Cardiac fibroblast (primary cell): ENCODE results near the gene ZDHHC19.

Experiments used
- DNase-seq, 2 donors: peaks; one replicate each; pipeline versions ENCODE4 v3.0.0 to v3.0.0-alpha.2; 2010; ENCODE audit warnings: low read depth in 2 of 2
- H3K4me3 ChIP-seq, 2 donors: replicated peaks in 1 of 2; 1 replicate in 1 of 2; 2 replicates in 1 of 2; pipeline ENCODE4 v1.5.1; 2011; ENCODE audit warnings: low read depth in 2 of 2, low read length in 2 of 2, mild to moderate bottlenecking in 2 of 2, moderate library complexity in 1 of 2
- TF ChIP-seq, protein P1 (sequence below): IDR thresholded peaks from one replicate; pipeline ENCODE4 v1.5.1; 2011; ENCODE audit warnings: low read depth, mild to moderate bottlenecking, low read length, inconsistent platforms

ZDHHC19 gene

DNA sequence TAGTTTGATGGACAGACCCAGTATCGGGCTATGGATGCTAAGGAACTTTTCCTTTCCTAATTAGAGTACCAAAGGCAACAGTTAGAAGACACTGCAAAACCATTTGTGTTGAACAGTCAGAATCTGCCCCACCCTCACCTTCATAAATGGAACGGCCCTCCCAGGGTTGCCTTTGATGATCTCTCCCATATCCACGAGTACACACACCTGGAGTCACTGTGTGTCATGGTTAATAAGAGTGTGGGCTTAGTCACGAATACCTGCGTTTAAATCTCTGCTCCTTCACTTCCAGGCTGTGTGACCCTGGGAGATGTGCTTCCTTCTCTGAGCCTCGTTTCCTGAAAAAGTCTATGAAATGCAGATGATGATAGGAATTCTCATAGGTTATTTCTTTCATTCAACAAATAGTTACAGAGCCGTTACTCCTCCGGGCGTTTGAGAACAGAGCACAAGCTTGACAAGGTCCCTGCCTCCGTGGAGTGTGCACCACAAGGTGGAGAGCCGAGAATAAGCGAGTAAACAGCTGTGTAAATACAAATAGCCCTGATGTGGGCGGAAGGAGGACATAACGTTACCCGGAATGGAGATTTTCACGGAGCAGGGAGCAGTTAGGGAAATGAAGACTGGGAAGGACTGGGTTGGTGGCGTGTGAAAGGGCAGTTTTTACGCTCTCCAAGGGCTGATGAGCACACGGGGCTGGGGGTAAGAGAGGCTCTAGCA lies 11.8 kb upstream of the ZDHHC19 start:
- no peak overlapping the region for H3K4me3 ChIP-seq
- no peak for DNase-seq
- TF ChIP-seq, protein P1, sequence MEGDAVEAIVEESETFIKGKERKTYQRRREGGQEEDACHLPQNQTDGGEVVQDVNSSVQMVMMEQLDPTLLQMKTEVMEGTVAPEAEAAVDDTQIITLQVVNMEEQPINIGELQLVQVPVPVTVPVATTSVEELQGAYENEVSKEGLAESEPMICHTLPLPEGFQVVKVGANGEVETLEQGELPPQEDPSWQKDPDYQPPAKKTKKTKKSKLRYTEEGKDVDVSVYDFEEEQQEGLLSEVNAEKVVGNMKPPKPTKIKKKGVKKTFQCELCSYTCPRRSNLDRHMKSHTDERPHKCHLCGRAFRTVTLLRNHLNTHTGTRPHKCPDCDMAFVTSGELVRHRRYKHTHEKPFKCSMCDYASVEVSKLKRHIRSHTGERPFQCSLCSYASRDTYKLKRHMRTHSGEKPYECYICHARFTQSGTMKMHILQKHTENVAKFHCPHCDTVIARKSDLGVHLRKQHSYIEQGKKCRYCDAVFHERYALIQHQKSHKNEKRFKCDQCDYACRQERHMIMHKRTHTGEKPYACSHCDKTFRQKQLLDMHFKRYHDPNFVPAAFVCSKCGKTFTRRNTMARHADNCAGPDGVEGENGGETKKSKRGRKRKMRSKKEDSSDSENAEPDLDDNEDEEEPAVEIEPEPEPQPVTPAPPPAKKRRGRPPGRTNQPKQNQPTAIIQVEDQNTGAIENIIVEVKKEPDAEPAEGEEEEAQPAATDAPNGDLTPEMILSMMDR: no peak

DNA sequence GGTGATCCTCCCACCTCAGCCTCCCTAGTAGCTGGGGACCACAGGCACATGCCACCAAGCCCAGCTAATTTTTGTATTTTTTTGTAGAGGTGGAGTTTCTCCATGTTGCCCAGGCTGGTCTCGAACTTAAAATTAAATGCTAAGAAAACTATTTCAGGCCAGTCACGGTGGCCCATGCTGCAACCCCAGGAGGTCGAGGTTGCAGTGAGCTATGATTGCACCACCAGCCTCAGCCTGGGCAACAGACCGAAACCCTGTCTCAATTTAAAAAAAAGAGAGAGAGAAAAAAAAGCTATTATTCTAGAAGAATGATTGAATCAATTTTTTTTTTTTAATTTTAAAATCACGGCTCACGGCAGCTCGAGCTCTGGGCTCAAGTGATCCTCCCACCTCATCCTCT lies 9.8 kb upstream of the ZDHHC19 start:
- DNase-seq: no peak
- H3K4me3 ChIP-seq: no peak overlapping the region
- TF ChIP-seq, protein P1: no peak

DNA sequence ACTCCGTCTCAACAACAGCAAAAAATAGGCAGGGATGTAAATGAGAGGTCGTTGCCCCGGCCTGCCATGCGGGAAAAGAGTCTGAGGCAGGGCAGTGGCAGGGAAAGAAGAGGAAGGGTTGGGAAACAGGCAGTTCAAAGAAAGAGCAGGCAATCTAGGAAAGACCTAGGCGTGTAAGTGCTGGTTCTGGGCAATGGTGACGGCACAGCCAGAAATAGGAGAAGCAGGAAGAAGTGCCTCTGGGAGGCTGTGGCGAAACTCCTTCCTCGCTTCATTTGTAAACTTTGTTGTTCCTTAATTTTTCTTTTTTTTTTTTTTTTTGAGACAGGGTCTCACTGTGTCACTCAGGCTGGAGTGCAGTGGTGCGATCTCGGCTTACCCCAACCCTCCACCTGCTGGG lies 9.4 kb upstream of the ZDHHC19 start:
- no peak for DNase-seq
- H3K4me3 ChIP-seq: no peak overlapping the region
- TF ChIP-seq, protein P1: no peak

DNA sequence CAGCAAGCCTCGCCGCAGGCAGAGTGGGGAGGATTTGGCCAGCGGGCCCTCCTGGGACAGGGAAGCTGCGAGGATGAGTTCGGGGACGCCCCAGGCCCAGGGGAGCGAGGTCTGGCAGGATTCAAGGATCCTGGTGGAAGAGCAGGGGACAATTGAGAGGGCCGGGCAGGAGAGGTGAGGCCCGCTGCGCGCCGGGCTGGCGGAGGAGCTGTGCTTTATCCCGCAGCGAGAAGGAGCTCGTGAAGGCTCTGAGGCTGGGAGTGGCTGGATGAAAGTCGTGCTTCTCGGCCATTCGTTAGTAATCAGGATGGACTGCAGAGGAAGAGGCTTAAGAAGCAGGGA lies 8.7 kb upstream of the ZDHHC19 start:
- H3K4me3 ChIP-seq: no peak overlapping the region
- no peak for DNase-seq
- TF ChIP-seq, protein P1: no peak

DNA sequence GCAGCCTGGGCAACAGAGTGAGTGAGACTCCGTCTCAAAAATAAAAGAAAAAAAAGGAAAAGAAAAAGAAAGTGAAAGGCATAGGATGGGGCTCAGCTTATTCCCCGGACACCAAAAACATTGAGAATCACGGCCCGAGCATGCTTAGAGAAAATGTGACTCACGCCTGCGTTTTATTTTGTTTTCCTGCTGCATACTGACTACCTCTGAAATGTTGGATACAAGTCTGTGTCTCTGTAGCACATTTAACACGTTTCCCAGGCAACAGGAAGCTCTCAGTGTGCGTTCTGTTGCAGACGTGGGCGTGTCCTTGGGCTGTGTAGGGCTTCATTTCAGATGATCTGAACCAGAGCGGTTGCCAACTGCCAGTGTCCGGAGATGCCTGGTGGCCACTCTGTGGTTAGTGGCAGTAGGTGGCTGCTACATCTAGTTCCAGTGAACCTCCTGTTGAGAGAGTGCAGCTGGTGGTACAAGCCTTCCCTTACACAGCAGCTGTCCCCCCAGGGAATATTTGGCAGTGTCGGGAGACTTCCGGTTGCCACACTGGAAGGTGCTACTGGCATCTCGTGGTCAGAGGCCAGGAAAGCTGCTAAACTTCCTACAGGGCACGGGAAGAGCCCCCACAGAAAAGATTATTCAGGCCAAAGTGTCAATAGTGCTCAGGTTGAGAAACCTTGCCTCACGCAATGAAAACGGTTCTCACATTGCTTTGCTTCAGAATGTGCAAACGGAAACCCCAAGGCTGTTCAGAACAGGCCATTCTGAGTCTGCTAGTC lies 8.2 kb upstream of the ZDHHC19 start:
- TF ChIP-seq, protein P1: no peak
- peak overlapping the region; percentile 15 to 35 for H3K4me3 ChIP-seq
- peak; percentile 92 to 94 for DNase-seq

DNA sequence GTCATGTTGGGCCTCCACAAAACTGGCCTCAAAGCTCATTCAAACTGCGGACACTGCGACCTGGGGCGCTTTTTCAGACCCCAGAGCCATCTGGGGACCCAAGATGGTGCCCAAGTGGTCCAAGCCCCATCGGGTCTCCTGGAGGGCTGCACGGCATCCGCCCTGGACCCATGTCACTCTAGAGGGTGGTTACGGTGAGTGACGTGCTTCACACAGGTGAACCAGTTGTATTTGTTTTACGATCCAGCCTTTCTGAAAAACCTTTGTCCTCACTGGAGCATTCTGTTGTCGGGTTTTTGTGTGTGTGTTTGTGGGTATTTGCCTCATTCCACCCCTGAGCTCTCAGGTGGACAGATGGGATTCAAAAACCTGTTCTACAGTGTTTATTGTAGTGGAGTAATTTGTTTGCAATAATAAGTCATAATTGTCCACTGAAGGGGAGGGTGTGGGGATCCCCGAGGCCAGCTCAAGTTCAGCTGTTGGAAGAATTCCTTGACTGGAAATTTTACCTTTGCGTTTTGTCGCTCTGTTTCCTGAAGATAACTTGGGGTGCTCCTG lies 7.0 kb upstream of the ZDHHC19 start:
- TF ChIP-seq, protein P1: no peak
- no peak overlapping the region for H3K4me3 ChIP-seq
- DNase-seq: no peak
